GM21381 (cell line): ENCODE results near the gene OTOP3.
"Not testable (repeated sequence)": the region's sequence is repeated elsewhere in the genome, so short reads cannot be mapped to it uniquely, and the experiment has no call there.

ENCODE experiments used
- ATAC-seq: cut with Tn5 transposase; IDR thresholded peaks from one replicate; pipeline ENCODE4 v1.9.1; 2021; ENCODE audit warnings: mild to moderate bottlenecking, moderate library complexity; ENCODE audit not compliant: unreplicated experiment

OTOP3 gene, protein sequence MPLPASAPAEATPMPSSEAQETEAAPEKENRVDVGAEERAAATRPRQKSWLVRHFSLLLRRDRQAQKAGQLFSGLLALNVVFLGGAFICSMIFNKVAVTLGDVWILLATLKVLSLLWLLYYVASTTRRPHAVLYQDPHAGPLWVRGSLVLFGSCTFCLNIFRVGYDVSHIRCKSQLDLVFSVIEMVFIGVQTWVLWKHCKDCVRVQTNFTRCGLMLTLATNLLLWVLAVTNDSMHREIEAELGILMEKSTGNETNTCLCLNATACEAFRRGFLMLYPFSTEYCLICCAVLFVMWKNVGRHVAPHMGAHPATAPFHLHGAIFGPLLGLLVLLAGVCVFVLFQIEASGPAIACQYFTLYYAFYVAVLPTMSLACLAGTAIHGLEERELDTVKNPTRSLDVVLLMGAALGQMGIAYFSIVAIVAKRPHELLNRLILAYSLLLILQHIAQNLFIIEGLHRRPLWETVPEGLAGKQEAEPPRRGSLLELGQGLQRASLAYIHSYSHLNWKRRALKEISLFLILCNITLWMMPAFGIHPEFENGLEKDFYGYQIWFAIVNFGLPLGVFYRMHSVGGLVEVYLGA

DNA sequence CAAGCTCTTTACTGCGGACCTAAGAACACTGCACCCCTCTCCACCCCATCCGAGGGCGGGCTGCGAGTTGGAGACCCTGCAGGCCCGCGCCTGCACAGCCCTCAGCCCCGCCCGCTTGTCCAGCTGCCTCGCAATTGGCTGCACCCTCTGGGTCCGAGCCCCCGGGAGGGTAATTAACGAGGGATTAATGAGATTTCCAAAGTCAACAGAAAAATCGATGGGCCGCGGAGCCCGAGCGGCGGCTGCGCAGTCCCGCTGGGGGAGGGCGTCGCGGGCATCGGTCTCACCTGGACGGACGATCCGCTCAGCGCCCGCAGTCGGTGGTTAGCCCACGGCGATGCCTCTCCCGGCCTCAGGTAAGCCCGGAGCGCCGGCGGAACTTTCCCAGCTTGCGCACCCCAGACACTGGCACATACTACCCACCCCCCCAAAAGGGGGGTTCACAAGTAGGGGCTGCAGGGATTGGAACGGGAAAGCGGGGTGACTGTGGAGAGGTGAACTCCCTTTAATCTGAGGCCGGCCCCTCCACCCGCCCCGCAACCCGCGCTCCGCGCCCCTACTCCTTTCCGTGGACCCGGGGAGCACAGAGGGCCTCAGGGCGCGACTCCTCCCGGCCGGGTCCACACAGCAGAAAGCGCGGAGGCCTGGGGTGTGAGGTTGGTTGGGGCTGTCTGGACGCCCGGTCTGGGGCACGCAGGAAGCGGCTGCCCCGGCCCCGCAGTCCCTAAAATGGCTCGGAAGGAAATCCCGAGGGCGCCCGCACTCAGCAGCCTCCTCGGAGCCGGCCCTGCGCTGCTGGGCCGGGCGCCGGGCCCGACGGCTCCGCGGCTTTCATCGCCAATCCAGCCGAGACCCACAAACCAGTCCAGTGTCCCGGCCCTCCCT, at the start of gene OTOP3:
Gene OTOP3 (plus strand): TSS at position 314 of the 885 bp plus-strand sequence. CDS start 24 bp downstream, at position 338.
- ATAC-seq, result no peak

DNA sequence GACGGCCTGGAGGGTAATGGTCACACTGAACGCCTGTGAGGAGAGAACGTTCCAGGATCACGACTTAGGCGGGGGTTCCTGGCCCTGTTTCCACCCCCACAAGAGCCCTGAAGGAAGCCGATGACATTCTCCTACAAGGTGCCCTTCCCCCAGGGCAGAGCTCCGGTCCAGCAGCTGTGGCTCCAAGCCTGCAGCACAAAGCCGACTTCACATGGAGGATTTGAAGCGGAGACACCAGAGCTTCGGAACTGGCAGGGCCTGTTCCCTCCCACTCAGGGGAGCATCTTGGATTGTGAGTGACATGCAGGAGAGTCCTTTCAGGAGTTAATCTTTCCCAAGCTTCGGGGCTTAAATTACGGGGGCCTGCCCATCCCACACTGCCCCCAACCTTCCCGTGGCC, 47.2 kb upstream of the OTOP3 start:
- no peak for ATAC-seq

DNA sequence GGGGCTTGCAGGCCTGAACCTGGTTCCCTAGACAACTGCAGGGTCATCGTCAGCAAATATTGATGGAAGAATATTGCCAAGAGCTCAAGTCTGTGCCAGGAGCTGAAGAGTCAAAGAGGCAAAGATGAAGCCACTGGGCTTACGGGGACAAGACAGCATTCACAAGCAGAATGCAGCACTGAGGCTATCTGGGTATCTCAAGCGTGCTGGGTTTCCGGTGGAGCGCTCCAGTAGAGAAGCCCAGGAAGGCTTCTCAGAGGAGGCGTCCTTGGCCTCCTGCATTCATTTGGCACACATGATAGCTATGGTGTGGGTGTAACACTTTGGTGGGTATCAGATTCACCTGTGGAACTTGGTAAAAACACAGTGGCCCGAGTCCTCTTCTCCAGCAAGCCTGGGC, 45.1 kb upstream of the OTOP3 start:
- ATAC-seq, result no peak

DNA sequence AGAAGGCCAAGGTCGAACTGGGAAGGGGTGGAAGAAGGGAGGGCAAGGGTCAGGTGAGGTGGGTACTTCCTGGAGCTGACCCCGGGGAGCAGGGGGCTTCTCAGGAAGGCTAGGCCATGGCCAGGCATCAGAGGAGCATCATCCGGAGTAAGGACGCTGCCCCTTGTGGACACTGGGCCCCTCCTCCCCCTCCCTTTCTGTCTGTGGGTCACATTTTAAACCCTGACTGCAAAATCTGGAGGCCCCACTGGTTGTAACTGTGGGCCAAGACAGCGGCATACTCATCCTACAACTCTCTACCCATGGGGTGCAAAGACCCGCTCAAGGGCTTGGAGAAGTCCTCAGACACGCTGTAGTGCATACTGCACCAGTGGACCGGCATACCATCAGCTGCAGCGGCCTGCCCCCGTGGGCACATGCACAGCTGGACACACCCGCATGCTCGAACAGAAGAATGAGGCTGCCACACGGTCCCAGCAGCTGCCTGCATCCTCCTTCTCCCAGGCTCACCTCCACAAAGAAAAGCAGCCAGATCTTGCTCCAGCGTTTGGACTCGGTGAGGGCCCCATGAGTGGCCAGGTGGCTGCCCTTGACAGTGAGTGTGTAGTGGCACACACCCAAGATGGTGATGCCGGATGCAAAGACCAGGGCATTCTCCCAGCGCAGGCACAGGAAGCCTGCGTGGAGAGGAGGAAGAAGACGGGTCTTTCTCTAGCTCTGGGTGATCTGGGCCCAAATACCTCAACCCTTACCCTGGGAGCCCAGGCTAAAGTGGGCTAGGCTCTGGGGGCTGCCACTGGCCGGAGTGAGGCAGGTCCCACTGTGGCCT, 43.5 kb upstream of the OTOP3 start:
- ATAC-seq, result no peak

DNA sequence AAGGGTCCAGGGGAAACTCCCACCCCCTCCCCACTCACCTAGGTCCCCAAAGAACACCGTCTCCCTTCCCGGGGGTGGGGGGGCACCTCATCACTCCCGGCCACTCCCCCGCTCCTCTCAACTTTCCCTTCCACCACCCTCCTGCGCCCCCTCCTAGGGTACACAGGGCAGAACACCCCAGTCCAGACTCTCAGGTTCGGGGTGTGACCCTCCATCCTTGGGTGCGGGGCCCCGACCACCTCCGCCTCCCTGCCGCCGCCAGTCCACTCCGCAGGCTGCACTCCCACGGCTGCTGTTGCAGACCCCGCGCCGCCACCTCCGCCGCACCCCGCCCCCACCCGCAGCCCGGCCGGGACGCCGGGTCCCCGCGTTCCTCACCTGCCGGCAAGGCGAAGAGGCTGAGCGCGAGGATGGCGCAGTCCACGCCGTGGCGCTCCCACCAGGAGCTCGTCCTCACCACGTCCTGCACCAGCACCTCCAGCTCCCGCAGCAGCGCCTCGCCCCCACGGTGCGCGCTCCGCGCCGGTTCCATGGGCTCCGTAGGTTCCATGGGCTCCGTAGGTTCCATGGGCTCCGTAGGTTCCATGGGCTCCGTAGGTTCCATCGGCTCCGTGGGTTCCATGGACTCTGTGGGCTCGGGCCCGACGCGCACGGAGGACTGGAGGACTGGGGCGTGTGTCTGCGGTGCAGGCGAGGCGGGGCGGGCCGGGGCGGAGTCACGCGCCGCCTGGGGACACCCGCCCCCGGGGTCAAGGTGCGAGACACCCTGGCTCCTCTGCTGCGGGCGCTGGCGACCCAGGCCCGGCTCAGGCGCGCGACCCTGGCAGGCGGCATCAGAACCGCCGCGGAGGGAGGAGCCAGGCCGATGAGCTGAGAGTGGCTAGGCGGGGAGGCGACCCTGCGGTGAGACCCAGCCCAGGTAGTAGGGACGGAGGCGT, 42.5 kb upstream of the OTOP3 start, which contains the start of gene FADS6:
Gene FADS6 (minus strand): TSS at position 660 of the 938 bp plus-strand sequence. CDS start 38 bp downstream, at position 622.
- no peak for ATAC-seq

DNA sequence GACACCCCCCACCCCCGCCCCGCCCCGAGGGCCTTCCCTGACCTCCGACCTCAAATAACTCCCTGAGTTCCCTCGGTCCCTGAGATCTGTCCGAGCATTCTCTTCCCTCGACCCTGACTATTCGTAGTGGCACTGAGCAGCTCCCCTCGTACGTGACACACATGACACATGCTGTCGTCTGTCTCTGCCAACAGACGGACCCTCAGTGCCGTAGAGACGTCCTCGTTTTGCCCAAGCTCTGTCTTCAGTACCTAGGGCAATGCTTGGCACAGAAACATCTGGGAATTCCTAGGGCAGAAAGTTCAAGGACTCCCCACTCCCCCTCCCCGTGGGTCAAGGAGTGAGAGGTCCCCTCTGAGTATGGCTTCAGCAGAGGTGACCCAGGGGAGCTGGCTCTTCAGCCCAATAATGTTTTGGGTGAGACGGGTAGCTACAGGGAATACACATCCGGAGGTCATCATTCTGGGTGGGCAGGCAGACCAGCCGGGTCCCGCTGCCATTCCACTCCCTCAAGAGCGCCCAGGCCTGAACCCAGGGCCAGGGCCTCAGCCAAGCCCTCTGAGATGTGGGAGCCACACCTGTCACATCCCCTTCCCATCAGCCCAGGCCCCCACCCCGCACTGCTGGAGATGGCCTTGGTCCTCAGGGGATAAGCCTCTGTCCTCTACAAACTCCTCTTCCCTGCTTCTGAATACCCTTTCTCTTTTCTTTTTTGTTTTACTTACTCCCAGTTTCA, 41.6 kb upstream of the OTOP3 start:
- no peak for ATAC-seq

DNA sequence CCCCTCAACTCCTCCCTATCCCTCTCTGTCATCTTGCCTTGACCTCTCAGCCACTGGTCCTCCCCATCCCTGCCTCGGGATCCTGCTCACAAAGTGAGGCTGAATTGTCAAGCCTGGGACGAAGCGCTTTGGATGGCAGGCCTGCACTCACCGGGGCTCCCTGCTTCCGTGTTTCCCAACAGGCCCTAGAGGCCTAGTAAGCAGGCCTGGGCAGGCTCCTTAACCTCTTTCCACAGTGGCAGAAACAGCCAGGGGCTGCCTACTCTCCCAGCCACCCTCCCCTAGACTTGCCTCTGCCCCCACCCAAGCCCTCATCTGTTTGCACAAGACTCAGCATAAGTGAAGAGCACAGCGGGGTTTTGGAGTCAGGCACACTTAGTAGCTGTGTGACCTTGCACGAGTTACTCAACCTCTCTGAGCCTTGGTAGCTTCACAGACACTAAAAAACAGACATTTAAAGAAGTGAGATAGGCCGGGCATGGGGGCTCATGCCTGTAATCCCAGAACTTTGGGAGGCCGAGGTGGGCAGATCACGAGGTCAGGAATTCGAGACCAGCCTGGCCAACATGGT, 37.2 kb upstream of the OTOP3 start:
- ATAC-seq, result no peak

DNA sequence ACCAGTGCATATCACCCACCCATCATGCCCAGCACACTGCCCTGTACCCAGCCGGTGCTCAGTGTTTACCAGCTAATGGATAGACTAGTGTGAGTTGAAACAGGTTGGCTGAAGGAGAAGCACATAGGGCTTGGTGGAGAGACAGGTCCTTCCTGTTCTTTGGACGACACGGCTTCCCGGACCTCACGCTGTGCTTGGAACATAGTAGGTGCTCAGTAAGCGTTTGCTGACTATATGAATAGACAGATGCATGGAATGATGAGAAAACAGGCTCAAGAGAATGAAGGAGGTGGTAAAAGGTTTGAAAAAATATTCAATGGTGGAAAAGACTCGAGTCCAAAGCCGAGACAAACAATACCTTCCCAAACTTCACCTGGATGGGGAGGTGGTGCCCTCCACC, 35.5 kb upstream of the OTOP3 start:
- no peak for ATAC-seq

DNA sequence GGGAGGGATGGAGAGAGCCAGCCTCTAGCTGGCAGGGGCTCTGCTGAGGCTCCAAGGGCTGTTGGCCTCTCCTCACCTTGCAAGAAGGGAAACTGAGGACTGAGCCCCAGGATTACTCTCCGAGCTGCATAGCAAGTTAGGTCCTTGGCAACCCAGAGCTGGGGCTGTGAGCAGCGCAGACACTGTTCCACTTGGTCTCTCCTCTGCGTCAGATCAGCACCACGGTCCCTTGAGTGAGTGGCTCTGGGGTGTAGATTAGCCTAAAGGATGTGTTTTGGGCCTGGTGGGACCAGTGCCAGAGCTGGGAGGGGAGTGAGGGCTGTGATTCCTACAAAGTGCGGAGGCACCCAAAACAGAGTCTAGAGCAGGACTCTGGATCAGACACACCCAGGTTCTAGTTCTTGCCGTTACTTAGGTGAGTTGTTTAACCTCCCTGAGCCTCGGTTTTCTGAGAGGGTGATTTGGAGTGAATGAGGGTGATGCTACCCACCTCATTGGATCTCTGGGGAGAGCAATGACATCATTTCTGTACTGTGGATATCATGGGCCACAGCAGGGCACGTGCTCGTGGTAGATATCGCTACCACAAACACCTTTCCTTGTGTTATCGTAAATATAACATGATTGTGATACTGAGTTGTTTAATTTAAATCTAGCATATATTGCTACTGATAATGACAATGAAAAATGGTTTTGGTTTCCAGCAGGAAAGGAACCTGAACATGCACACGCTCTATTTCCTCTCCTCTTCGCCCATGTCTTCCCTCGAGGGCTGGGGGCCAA, 34.2 kb upstream of the OTOP3 start:
- no peak for ATAC-seq

DNA sequence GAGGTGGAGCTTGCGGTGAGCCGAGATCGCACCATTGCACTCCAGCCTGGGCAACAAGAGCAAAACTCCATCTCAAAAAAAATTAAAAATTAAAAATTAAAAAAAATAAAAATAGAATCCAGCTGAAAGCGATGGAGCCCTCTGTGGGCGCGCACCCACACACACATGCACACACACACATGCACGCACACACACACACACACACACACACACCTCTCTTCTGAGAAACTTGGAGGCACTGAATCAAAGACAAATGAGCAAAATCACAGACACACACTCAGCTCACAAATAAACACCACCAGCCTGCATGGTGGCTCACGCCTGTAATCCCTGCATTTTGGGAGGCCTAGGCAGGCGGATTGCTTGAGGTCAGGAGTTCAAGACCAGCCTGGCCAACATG, 32.7 kb upstream of the OTOP3 start:
- ATAC-seq, result no peak

DNA sequence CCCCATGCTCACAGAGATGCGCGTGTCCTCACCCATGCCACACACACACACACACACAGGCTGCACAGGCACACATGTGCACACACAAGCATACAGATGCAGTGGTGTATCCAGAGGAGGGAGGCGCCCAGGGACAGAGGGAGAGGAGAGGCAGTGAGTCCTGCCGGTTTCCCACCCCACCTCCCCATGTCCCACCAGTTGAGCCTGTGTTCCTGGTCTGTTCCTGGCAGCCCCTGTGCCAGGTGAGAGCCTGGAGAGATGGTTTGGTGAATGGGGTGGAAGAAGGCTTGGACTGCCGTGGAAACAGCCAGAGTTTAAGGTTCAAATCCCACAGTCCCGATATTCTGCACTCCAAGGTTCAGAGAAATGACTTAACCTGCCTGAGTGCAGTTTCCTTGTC, 32.0 kb upstream of the OTOP3 start:
- no peak for ATAC-seq

DNA sequence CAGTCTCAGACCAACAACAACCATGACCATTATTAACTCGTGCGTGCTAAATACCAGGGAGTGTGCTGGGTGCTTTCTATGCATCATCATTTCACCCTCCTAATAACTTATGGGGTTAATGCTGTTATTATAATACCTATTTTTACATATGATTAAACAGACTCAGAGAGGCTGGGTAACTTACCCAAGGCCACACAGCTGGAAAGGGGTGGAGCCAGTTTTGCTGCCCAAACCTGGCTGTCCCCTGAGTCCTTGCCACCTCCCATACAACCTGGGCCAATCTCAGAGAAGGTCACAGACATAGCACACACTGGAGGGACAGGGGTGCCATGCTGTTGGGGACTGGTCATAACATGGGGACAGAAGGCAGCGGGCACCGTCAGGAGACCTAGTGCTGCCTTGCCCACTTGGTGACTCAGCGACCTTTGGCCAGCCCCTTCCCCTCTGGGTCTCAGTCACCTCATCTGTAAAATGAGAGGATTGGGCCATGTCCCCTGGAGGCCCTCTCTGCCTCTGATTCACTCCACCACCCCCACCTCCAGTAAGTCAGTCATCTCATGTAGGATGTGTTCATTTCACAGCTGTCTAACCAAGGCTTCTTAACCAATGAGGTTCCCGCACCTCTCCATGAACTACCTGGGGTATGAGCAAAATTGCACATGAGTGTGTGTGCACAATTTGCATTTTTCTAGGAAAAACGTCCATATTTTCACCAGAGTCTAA, 30.9 kb upstream of the OTOP3 start:
- ATAC-seq, result no peak

DNA sequence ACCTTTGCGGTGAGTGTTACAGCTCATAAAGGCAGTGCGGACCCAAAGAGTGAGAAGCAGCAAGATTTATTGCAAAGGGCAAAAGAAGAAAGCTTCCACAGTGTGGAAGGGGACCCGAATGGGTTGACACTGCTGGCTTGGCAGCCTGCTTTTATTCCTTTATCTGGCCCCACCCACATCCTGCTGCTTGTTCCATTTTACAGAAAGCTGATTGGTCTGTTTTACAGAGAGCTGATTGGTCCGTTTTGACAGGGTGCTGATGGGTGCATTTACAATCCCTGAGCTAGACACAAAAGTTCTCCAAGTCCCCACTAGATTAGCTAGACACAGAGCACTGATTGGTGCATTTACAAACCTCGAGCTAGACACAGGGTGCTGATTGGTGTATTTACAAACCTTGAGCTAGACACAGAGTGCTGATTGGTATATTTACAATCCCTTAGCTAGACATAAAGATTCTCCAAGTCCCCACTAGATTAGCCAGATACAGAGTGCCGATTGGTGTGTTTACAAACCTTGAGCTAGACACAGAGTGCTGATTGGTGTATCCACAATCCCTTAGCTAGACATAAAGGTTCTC, 29.4 kb upstream of the OTOP3 start:
- not testable (repeated sequence) for ATAC-seq

DNA sequence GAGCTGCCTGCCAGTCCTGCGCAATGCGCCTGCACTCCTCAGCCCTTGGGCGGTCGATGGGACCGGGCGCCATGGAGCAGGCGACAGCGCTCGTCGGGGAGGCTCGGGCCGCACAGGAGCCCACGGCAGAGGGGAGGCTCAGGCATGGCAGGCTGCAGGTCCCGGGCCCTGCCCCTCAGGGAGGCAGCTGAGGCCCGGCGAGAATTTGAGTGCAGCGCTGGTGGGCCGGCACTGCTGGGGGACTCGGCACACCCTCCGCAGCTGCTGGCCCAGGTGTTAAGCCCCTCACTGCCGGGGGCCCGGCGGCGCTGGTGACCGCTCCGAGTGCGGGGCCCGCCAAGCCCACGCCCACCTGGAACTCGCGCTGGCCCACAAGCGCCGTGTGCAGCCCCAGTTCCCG, 28.7 kb upstream of the OTOP3 start:
- ATAC-seq, result no peak

DNA sequence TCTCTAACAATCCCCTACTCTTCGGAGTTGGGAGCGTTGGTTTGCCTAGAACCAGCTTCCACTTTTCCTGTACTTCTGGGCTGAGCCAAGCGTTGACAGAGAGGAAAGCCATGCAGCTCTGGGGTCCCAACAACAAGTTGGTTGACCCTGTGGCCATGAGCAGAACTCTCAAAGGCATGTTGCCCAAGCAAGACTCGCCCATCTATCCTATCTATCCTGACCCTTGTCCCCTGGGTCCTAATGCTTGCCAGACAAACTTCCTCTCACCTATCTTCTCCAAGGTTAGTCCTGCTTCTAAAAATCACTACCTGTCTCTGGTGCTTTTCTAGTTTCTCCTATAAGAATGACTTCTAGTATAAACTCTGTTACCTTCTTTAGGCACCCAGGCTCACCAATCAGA, 26.6 kb upstream of the OTOP3 start:
- ATAC-seq, result not testable (repeated sequence)

DNA sequence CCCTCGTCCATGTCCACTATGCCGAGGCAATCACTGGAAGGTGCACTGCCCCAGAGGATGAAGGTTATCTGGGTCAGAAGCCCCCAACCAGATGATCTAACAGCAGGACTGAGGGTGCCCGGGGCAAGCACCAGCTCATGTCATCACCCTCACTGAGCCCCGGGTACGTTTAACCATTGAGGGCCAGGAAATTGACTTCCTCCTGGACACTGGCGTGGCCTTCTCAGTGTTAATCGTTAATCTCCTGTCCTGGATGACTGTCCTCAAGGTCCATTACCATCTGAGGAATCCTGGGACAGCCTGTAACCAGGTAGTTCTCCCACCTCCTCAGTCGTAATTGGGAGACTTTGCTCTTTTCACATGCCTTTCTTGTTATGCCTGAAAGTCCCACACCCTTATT, 24.3 kb upstream of the OTOP3 start:
- not testable (repeated sequence) for ATAC-seq
